Measurements from ENCODE around the gene CAMTA1. TPM values are rescaled to one million over a fixed set of nuclear protein-coding genes. Genes with fewer than 3 reads are reported as not detected.

The CAMTA1 gene
- total RNA-seq, 1 donor from 2014 or later: 268 TPM

DNA sequence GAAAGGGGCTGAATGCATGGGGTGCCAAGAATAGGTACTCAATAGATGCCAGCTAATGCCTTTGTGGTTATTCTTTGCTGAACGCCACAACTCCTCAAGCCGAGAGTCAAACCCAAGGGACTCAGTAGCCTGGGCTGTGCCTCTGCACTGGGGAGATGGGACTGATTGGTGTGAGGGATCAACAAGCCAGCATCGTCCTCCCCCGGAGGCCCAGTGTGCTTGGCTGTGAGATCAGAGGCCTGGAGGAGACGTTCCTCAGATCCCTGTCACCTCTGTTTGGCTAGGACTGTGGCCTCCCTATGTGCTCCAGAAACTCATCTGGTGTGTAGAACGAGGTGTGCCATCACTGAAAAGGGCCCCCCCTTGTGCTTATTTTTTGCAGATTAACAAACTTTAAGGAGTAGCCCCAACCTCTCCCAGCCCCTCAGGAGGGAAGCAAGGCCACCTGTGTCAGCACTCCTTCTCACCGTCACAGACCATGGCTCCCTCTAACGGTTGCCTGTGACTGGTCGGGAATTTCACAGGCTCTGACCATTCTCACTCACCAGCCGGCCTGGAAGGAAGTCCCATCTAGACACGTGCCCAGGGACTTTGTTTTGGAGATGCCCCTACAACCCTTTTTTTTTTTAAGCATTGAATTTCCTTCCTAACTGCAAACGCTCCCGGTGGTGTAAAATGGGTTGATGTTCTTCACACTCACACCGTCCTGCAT lies 791.8 kb downstream of the CAMTA1 start:
- H3K9me3 ChIP-seq (ENCODE audit: low read depth): no peaks in the 10 kb centered on the region
- no peaks in the 10 kb centered on the region for H3F3A ChIP-seq (ENCODE audit: low read depth)
- no peak overlapping the region for H3K4me2 ChIP-seq
- peaks cover 3% of the 10 kb centered on the region for H3K4me1 Mint-ChIP-seq
- H3K27me3 ChIP-seq: no peaks in the 10 kb centered on the region
- no peak overlapping the region for H3K4me3 Mint-ChIP-seq
- H3K27ac ChIP-seq: no peak overlapping the region
- H3K9me3 Mint-ChIP-seq: no peaks in the 10 kb centered on the region
- no peaks in the 10 kb centered on the region for H3K36me3 ChIP-seq
- no peak overlapping the region for H3K27ac Mint-ChIP-seq
- no peaks in the 10 kb centered on the region for H3K36me3 Mint-ChIP-seq
- no peak overlapping the region for H3K9ac ChIP-seq
- TF ChIP-seq EZH2 (IDR thresholded peaks at IDR 0.05) (no peak), EZH2phosphoT487 (IDR thresholded peaks at IDR 0.05) (no peak)
- TF ChIP-seq, protein P1, sequence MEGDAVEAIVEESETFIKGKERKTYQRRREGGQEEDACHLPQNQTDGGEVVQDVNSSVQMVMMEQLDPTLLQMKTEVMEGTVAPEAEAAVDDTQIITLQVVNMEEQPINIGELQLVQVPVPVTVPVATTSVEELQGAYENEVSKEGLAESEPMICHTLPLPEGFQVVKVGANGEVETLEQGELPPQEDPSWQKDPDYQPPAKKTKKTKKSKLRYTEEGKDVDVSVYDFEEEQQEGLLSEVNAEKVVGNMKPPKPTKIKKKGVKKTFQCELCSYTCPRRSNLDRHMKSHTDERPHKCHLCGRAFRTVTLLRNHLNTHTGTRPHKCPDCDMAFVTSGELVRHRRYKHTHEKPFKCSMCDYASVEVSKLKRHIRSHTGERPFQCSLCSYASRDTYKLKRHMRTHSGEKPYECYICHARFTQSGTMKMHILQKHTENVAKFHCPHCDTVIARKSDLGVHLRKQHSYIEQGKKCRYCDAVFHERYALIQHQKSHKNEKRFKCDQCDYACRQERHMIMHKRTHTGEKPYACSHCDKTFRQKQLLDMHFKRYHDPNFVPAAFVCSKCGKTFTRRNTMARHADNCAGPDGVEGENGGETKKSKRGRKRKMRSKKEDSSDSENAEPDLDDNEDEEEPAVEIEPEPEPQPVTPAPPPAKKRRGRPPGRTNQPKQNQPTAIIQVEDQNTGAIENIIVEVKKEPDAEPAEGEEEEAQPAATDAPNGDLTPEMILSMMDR (IDR thresholded peaks at IDR 0.05): peak; percentile 51
- H4K20me1 ChIP-seq (ENCODE audit: low read depth): no peaks in the 10 kb centered on the region
- DNase-seq (ENCODE audit: low spot score): peak; percentile 27
- no peaks in the 10 kb centered on the region for H3K79me2 ChIP-seq (ENCODE audit: low read depth)
- H3K4me3 ChIP-seq: no peak overlapping the region
- H2AFZ ChIP-seq (replicated peaks): no peak overlapping the region
- H3K27me3 Mint-ChIP-seq (ENCODE audit: insufficient read depth, low read depth): no peaks in the 10 kb centered on the region
- H3K4me1 ChIP-seq: no peaks in the 10 kb centered on the region

DNA sequence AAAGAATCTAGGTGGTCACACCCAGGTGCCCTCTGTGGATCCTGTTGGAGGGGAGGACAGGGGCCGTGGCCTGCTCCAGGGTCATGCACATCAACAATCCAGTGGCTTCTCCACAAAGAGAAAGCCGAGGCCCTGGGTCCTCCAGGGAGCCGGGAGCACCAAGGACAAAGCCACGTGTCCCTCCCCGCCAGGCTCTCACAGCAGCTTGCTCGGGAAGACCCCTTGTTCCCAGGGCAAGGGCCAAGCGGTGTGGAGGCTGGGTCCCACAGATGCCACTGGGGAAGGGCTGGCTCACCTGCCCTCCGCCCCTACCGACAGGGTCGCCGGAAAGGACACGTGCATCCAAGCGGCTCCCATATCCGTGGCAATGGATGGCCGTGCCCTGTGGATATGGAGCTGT lies 793.0 kb downstream of the CAMTA1 start:
- no peak overlapping the region for H3K9ac ChIP-seq
- H4K20me1 ChIP-seq (ENCODE audit: low read depth): no peaks in the 10 kb centered on the region
- Mint-ChIP-seq H3K36me3 (no peaks in the 10 kb centered on the region), H3K27me3 (ENCODE audit: insufficient read depth, low read depth) (no peaks in the 10 kb centered on the region), H3K4me1 (peaks cover 3% of the 10 kb centered on the region), H3K9me3 (no peaks in the 10 kb centered on the region), H3K27ac (no peak overlapping the region), H3K4me3 (no peak overlapping the region)
- TF ChIP-seq, protein P1 (IDR thresholded peaks at IDR 0.05): no peak
- no peak for TF ChIP-seq EZH2 (IDR thresholded peaks at IDR 0.05)
- TF ChIP-seq EZH2phosphoT487 (IDR thresholded peaks at IDR 0.05): no peak
- H2AFZ ChIP-seq (replicated peaks): no peak overlapping the region
- no peak overlapping the region for H3K27ac ChIP-seq
- H3F3A ChIP-seq (ENCODE audit: low read depth): no peaks in the 10 kb centered on the region
- no peak overlapping the region for H3K4me2 ChIP-seq
- H3K4me3 ChIP-seq: no peak overlapping the region
- H3K27me3 ChIP-seq: no peaks in the 10 kb centered on the region
- no peak for DNase-seq (ENCODE audit: low spot score)
- H3K9me3 ChIP-seq (ENCODE audit: low read depth): no peaks in the 10 kb centered on the region
- no peaks in the 10 kb centered on the region for H3K4me1 ChIP-seq
- no peaks in the 10 kb centered on the region for H3K36me3 ChIP-seq
- no peaks in the 10 kb centered on the region for H3K79me2 ChIP-seq (ENCODE audit: low read depth)

DNA sequence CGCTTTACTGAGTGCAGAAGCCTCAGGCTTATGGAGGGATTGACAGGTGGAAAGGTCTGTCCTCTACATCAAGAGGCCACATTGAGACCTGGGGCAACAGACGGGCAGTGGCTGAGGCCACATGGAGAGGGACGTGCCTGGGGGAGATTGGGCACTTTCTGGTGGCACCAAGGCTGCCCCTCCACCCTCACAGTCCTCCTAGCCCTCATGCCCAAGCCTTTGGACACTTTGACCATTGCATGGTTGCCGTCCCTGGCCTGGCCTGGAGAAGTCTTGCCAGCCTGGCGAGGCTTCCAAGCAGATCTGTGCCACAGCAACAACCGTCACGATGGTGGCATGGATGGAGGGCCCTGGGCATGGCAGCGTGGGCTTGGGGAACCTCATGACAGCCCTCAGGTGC lies 793.8 kb downstream of the CAMTA1 start:
- Mint-ChIP-seq H3K9me3 (no peaks in the 10 kb centered on the region), H3K27ac (no peak overlapping the region), H3K4me3 (no peak overlapping the region), H3K4me1 (peaks cover 3% of the 10 kb centered on the region), H3K36me3 (no peaks in the 10 kb centered on the region), H3K27me3 (ENCODE audit: insufficient read depth, low read depth) (no peaks in the 10 kb centered on the region)
- no peaks in the 10 kb centered on the region for H3K4me1 ChIP-seq
- H3K4me3 ChIP-seq: no peak overlapping the region
- no peaks in the 10 kb centered on the region for H3K36me3 ChIP-seq
- no peaks in the 10 kb centered on the region for H3K9me3 ChIP-seq (ENCODE audit: low read depth)
- no peaks in the 10 kb centered on the region for H3F3A ChIP-seq (ENCODE audit: low read depth)
- no peaks in the 10 kb centered on the region for H4K20me1 ChIP-seq (ENCODE audit: low read depth)
- H3K79me2 ChIP-seq (ENCODE audit: low read depth): no peaks in the 10 kb centered on the region
- no peak overlapping the region for H3K4me2 ChIP-seq
- DNase-seq (ENCODE audit: low spot score): no peak
- H3K9ac ChIP-seq: no peak overlapping the region
- H2AFZ ChIP-seq (replicated peaks): no peak overlapping the region
- TF ChIP-seq, protein P1 (IDR thresholded peaks at IDR 0.05): no peak
- TF ChIP-seq EZH2phosphoT487 (IDR thresholded peaks at IDR 0.05): no peak
- no peak for TF ChIP-seq EZH2 (IDR thresholded peaks at IDR 0.05)
- no peak overlapping the region for H3K27ac ChIP-seq
- no peaks in the 10 kb centered on the region for H3K27me3 ChIP-seq

Data from neural progenitor cell (in vitro differentiated cells).